ENCODE data around the gene GOT1.

- TF ChIP-seq, protein P1, sequence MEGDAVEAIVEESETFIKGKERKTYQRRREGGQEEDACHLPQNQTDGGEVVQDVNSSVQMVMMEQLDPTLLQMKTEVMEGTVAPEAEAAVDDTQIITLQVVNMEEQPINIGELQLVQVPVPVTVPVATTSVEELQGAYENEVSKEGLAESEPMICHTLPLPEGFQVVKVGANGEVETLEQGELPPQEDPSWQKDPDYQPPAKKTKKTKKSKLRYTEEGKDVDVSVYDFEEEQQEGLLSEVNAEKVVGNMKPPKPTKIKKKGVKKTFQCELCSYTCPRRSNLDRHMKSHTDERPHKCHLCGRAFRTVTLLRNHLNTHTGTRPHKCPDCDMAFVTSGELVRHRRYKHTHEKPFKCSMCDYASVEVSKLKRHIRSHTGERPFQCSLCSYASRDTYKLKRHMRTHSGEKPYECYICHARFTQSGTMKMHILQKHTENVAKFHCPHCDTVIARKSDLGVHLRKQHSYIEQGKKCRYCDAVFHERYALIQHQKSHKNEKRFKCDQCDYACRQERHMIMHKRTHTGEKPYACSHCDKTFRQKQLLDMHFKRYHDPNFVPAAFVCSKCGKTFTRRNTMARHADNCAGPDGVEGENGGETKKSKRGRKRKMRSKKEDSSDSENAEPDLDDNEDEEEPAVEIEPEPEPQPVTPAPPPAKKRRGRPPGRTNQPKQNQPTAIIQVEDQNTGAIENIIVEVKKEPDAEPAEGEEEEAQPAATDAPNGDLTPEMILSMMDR (IDR thresholded peaks at IDR 0.05; ENCODE audit: low read depth, low read length, missing input control), result no peak
- TF ChIP-seq GABPA (IDR thresholded peaks at IDR 0.05 in 1 of 2, conservative IDR thresholded peaks at IDR 0.05 in 1 of 2) (no peak), TAF1 (conservative IDR thresholded peaks at IDR 0.05) (no peak), SP1 (IDR thresholded peaks at IDR 0.05) (no peak), FOXA1 (IDR thresholded peaks at IDR 0.05) (no peak), RXRA (IDR thresholded peaks at IDR 0.05) (no peak), REST (IDR thresholded peaks at IDR 0.05) (no peak)
Observed at GRCh38 chr10:99425204-99425603, 5.2 kb downstream of the GOT1 start.

Measured in liver (tissue), 3 donors.